Left ventricle myocardium inferior (tissue), 1 donor: ENCODE results near the gene SAMD5. TPM values are rescaled to one million over a fixed set of nuclear protein-coding genes. Genes with fewer than 3 reads are reported as not detected.

Experiments
- DNase-seq: peaks from one replicate; pipeline ENCODE4 v3.0.0-alpha.2; 2020
- H3K27ac ChIP-seq: fragments of 200-600 bp; replicated peaks from 2 replicates; pipeline ENCODE4 v1.8.0; 2021
- H3K27me3 ChIP-seq: fragments of 200-600 bp; 2 replicates; pipeline ENCODE4 v1.8.0; 2021; ENCODE audit warnings: low read depth
- H3K36me3 ChIP-seq: fragments of 200-600 bp; 2 replicates; pipeline ENCODE4 v1.8.0; 2021
- H3K4me1 ChIP-seq: fragments of 200-600 bp; 2 replicates; pipeline ENCODE4 v1.8.0; 2021
- H3K4me3 ChIP-seq: fragments of 200-600 bp; 2 replicates; pipeline ENCODE4 v1.8.0; 2021; ENCODE audit warnings: mild to moderate bottlenecking, moderate library complexity
- H3K9me3 ChIP-seq: fragments of 200-600 bp; replicated peaks from 2 replicates; pipeline ENCODE4 v1.8.0; 2021
- intact Hi-C: fragments of 100-400 bp; cut with micrococcal nuclease; formaldehyde crosslinking; loops from one replicate; pipeline ENCODE4 v1.11.0; 2022
- total RNA-seq: library from RNA; stranded (reverse); fragmentation: NEBNext Ultra II Directional; extraction: Animal tissue kit (Norgen Biotek cat#: 25700); gene quantifications from one replicate; pipeline ENCODE4 v1.2.1, GENCODE V29; 2021
- TF ChIP-seq, protein P1 (sequence below): fragments of 200-600 bp; IDR thresholded peaks from 2 replicates; pipeline ENCODE4 v1.8.0; 2021; ENCODE audit warnings: antibody characterized with exemption, mild to moderate bottlenecking, borderline replicate concordance
- donor health status: DM: no; HTN: yes; CAD: no; lungs with severe emphysema.

SAMD5 gene
- total RNA-seq, 1 donor from 2014 or later, result 0.33 TPM

GRCh38 chr6:147504848-147505247 lies 3.6 kb upstream of the SAMD5 start:
- Histone ChIP-seq H3K4me3 (no peak overlapping the region), H3K36me3 (no peaks in the 10 kb centered on the region), H3K4me1 (peaks cover 31% of the 10 kb centered on the region), H3K9me3 (no peaks in the 10 kb centered on the region), H3K27ac (no peak overlapping the region), H3K27me3 (peaks cover 85% of the 10 kb centered on the region)
- DNase-seq, result no peak
- intact Hi-C loops, result loop anchor here (5.0 to 10.0 kb wide), 2 partner anchors 150 to 662 kb away; no protein-coding TSS in a partner anchor
- TF ChIP-seq, protein P1, sequence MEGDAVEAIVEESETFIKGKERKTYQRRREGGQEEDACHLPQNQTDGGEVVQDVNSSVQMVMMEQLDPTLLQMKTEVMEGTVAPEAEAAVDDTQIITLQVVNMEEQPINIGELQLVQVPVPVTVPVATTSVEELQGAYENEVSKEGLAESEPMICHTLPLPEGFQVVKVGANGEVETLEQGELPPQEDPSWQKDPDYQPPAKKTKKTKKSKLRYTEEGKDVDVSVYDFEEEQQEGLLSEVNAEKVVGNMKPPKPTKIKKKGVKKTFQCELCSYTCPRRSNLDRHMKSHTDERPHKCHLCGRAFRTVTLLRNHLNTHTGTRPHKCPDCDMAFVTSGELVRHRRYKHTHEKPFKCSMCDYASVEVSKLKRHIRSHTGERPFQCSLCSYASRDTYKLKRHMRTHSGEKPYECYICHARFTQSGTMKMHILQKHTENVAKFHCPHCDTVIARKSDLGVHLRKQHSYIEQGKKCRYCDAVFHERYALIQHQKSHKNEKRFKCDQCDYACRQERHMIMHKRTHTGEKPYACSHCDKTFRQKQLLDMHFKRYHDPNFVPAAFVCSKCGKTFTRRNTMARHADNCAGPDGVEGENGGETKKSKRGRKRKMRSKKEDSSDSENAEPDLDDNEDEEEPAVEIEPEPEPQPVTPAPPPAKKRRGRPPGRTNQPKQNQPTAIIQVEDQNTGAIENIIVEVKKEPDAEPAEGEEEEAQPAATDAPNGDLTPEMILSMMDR, result no peak

GRCh38 chr6:147506704-147507114 lies 1.8 kb upstream of the SAMD5 start:
- H3K4me3 ChIP-seq, result peak overlapping the region; percentile 81
- H3K36me3 ChIP-seq, result no peaks in the 10 kb centered on the region
- intact Hi-C loops, result loop anchor here (5.0 to 10.0 kb wide), 2 partner anchors 148 to 661 kb away; no protein-coding TSS in a partner anchor
- DNase-seq, result peak; percentile 66
- H3K27me3 ChIP-seq, result peaks cover 74% of the 10 kb centered on the region
- H3K9me3 ChIP-seq, result no peaks in the 10 kb centered on the region
- H3K27ac ChIP-seq, result no peak overlapping the region
- H3K4me1 ChIP-seq, result peaks cover 32% of the 10 kb centered on the region
- TF ChIP-seq, protein P1, result peak; percentile 88

DNA sequence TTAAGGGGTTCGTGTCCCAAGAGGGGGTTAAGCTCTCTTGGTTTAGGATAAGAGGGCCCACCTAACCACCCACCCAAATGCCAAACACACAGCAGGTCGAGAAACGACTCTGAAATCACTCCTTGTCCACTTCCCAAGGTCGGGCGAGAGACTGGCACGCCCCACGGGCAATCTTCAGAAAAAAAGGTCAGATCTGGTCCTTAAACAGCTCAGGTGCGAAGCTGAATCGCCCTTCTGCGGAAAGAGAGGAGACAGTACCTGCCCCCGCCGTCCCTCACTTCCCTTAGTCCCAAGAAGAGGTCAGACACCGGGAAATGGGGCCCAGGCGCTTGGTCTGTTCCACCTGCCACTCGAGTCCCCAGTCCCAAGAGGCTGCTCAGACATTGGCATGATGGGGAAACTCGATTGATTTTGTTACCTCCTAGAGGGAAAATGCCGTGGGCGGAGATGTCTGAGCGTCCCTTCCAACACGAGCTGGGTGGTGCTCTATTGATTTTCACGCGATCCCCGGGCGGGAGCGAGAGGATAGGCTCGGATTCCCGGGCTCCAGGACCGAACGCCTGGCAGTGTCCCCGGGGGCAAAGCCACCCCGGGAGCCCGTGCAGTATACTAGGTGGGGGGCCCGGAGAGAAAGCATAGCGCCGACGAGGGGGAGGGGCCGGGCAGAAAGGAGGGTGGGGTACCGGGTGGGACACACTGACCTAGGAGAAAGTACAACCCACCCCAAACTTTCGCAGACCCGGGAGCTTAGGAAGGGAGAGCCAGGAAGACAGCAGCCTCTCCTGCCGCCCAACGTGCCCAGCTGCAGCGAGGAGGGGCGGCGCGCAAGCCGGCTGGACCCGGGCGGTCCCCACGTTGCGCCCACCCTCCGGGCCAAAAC lies 1.1 kb upstream of the SAMD5 start:
- Histone ChIP-seq H3K4me3 (peak overlapping the region; percentile 81), H3K36me3 (no peaks in the 10 kb centered on the region), H3K27ac (peak overlapping the region; percentile 36), H3K4me1 (peaks cover 32% of the 10 kb centered on the region), H3K27me3 (peaks cover 67% of the 10 kb centered on the region), H3K9me3 (no peaks in the 10 kb centered on the region)
- intact Hi-C loops, result loop anchor here (5.0 to 10.0 kb wide), 2 partner anchors 147 to 660 kb away; no protein-coding TSS in a partner anchor
- DNase-seq, result peak; percentile 15
- TF ChIP-seq, protein P1, result no peak

DNA sequence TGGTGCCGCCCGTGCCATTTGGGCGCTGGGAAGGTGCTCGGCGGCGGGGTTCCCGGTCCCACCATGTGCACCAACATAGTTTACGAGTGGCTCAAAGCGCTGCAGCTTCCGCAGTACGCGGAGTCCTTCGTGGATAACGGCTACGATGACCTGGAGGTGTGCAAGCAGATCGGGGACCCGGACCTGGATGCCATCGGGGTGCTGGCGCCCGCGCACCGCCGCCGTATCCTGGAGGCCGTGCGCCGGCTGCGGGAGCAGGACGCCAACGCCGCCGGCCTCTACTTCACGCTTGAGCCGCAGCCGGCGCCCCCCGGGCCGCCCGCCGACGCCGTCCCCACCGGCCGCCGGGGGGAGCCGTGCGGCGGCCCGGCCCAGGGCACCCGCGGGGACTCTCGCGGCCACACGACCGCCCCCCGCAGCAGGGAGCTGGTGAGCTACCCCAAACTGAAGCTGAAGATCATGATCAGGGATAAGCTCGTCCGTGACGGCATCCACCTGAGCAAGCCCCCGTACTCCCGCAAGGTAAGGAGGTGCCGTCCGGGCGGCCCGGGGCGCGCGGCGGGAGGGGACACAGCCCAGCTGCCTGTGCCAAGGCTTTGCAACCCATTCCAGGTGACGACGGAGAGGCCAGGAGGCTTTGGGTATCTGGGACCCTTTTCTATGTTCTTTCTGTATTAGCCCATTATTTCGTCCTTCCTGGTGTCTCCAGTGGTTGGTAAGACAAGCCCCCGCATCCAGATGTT lies 547 bp downstream of the SAMD5 start:
- H3K4me1 ChIP-seq, result peaks cover 32% of the 10 kb centered on the region
- peak overlapping the region; percentile 81 for H3K4me3 ChIP-seq
- TF ChIP-seq, protein P1, result peak; percentile 23
- H3K27me3 ChIP-seq, result peaks cover 51% of the 10 kb centered on the region
- no peak overlapping the region for H3K27ac ChIP-seq
- H3K9me3 ChIP-seq, result no peaks in the 10 kb centered on the region
- peak; percentile 14 for DNase-seq
- no peaks in the 10 kb centered on the region for H3K36me3 ChIP-seq
- intact Hi-C loops, result loop anchor here (5.0 to 10.0 kb wide), 2 partner anchors 146 to 658 kb away; no protein-coding TSS in a partner anchor

- TF ChIP-seq, protein P1, result no peak
- Histone ChIP-seq H3K27me3 (peaks cover 42% of the 10 kb centered on the region), H3K9me3 (no peaks in the 10 kb centered on the region), H3K4me1 (peaks cover 32% of the 10 kb centered on the region), H3K4me3 (peak overlapping the region; percentile 81), H3K36me3 (no peaks in the 10 kb centered on the region), H3K27ac (no peak overlapping the region)
- intact Hi-C loops, result loop anchor here (5.0 to 10.0 kb wide), 2 partner anchors 145 to 657 kb away; no protein-coding TSS in a partner anchor
- DNase-seq, result no peak
Measured at GRCh38 chr6:147509891-147510290, 1.4 kb downstream of the SAMD5 start.
